Upper lobe of left lung (tissue), 4 donors: ENCODE results near the gene CIRBP.

Source experiments
- EP300 ChIP-seq, 4 donors: sonication (generic); formaldehyde crosslinking; IDR thresholded peaks; one replicate each; pipeline ENCODE4 v1.5.1; 2017; ENCODE audit warnings: antibody characterized with exemption in 4 of 4, control low read depth in 2 of 4
- POLR2A ChIP-seq, 4 donors: fragments of 450-650 bp; IDR thresholded peaks; one replicate each; pipeline ENCODE4 v1.5.1; 2016 to 2017; ENCODE audit warnings: antibody characterized with exemption in 4 of 4, mild to moderate bottlenecking in 2 of 4
- TF ChIP-seq, protein P1 (sequence below), 6 experiments: fragments of 450-650 bp in 4 of 6; fragments of 200-600 bp in 2 of 6; sonication (generic) in 2 of 6; IDR thresholded peaks; one replicate each; pipeline ENCODE4 v1.5.1; 2016 to 2019; ENCODE audit warnings: antibody characterized with exemption in 6 of 6

GRCh38 chr19:1254081-1254527 lies 15.0 kb upstream of the CIRBP start:
- TF ChIP-seq, protein P1, sequence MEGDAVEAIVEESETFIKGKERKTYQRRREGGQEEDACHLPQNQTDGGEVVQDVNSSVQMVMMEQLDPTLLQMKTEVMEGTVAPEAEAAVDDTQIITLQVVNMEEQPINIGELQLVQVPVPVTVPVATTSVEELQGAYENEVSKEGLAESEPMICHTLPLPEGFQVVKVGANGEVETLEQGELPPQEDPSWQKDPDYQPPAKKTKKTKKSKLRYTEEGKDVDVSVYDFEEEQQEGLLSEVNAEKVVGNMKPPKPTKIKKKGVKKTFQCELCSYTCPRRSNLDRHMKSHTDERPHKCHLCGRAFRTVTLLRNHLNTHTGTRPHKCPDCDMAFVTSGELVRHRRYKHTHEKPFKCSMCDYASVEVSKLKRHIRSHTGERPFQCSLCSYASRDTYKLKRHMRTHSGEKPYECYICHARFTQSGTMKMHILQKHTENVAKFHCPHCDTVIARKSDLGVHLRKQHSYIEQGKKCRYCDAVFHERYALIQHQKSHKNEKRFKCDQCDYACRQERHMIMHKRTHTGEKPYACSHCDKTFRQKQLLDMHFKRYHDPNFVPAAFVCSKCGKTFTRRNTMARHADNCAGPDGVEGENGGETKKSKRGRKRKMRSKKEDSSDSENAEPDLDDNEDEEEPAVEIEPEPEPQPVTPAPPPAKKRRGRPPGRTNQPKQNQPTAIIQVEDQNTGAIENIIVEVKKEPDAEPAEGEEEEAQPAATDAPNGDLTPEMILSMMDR (IDR thresholded peaks at IDR 0.05) = no peak
- no peak for TF ChIP-seq POLR2A (IDR thresholded peaks at IDR 0.05)
- no peak for TF ChIP-seq EP300 (IDR thresholded peaks at IDR 0.05)
